NCI-H748 (cell line): Measurements from ENCODE around the gene TIMM8B.
A peak's percentile ranks its signal among the peaks of the same experiment; 100 is the strongest.
"Not testable (repeated sequence)": the region's sequence is repeated elsewhere in the genome, so short reads cannot be mapped to it uniquely, and the experiment has no call there.

Source experiments
- DNase-seq: peaks from one replicate; lab custom pipeline; 2025; ENCODE audit not compliant: unreplicated experiment; lab: John Stamatoyannopoulos, UW

The TIMM8B gene

GRCh38 chr11:112082729-112083128, 3.8 kb downstream of the TIMM8B start:
- no peak for DNase-seq

GRCh38 chr11:112073941-112074811, 12.4 kb downstream of the TIMM8B start, which contains the start of the genes NKAPD1 and PIH1D2:
Gene NKAPD1 (plus strand): TSS chr11:112074299. CDS start chr11:112075575, 1,276 bp downstream.
Gene PIH1D2 (minus strand): TSS chr11:112074017. CDS start chr11:112073174, 843 bp downstream.
- DNase-seq = peak; percentile 87

- no peak for DNase-seq
Observed at GRCh38 chr11:112062923-112063322, 23.6 kb downstream of the TIMM8B start.

GRCh38 chr11:112058103-112058502, 28.5 kb downstream of the TIMM8B start:
- DNase-seq = no peak

GRCh38 chr11:112057170-112057569, 29.4 kb downstream of the TIMM8B start:
- no peak for DNase-seq

GRCh38 chr11:112051768-112052167, 34.8 kb downstream of the TIMM8B start:
- DNase-seq = no peak

GRCh38 chr11:112050721-112051120, 35.8 kb downstream of the TIMM8B start:
- no peak for DNase-seq

GRCh38 chr11:112049777-112050176, 36.8 kb downstream of the TIMM8B start:
- DNase-seq = no peak

GRCh38 chr11:112048256-112048655, 38.3 kb downstream of the TIMM8B start:
- DNase-seq = not testable (repeated sequence)

GRCh38 chr11:112046647-112047046, 39.9 kb downstream of the TIMM8B start:
- not testable (repeated sequence) for DNase-seq

GRCh38 chr11:112044961-112045360, 41.6 kb downstream of the TIMM8B start:
- no peak for DNase-seq

- no peak for DNase-seq
Observed at GRCh38 chr11:112042961-112043304, 43.6 kb downstream of the TIMM8B start.

GRCh38 chr11:112042161-112042960, 44.2 kb downstream of the TIMM8B start:
- no peak for DNase-seq

GRCh38 chr11:112037527-112037926, 49.0 kb downstream of the TIMM8B start:
- DNase-seq = no peak
